DOHH2 (cell line): ENCODE measurements around the gene CDH4.

Experiments
- EZH2phosphoT487 ChIP-seq: fragments of 200-600 bp; sonication (generic); IDR thresholded peaks from 2 replicates; pipeline ENCODE4 v1.6.1; 2017; ENCODE audit warnings: borderline replicate concordance, mild to moderate bottlenecking, antibody characterized with exemption, low read length, moderate library complexity, mixed read lengths
- TF ChIP-seq, protein P1 (sequence below): fragments of 200-600 bp; sonication (generic); IDR thresholded peaks from one replicate; pipeline ENCODE4 v1.5.1; 2014; ENCODE audit warnings: antibody characterized with exemption, mild to moderate bottlenecking, low read depth, low read length; ENCODE audit not compliant: poor library complexity, severe bottlenecking

DNA sequence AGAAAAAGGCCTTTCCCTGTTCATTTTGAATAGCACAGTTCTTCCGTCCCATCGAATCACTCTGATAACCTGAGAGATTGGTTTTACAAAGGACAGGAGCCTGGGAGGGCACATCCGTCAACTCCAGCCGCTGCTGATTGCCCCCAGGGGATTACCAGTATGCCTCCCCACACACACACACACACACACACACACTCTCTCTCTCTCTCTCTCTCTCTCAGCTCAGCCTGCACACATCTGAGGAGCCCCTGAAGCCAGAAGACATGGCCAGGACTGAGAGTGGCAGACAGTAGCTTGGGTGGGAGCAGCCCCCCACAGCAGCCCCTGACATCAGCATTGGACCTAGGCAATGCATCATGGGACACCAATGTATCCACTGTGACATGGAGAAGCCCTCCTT, 13.2 kb upstream of the CDH4 start:
- TF ChIP-seq, protein P1, sequence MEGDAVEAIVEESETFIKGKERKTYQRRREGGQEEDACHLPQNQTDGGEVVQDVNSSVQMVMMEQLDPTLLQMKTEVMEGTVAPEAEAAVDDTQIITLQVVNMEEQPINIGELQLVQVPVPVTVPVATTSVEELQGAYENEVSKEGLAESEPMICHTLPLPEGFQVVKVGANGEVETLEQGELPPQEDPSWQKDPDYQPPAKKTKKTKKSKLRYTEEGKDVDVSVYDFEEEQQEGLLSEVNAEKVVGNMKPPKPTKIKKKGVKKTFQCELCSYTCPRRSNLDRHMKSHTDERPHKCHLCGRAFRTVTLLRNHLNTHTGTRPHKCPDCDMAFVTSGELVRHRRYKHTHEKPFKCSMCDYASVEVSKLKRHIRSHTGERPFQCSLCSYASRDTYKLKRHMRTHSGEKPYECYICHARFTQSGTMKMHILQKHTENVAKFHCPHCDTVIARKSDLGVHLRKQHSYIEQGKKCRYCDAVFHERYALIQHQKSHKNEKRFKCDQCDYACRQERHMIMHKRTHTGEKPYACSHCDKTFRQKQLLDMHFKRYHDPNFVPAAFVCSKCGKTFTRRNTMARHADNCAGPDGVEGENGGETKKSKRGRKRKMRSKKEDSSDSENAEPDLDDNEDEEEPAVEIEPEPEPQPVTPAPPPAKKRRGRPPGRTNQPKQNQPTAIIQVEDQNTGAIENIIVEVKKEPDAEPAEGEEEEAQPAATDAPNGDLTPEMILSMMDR: no peak
- no peak for TF ChIP-seq EZH2phosphoT487
